Measurements from ENCODE around the gene SREK1IP1. TPM values are rescaled to one million over a fixed set of nuclear protein-coding genes. Genes with fewer than 3 reads are reported as not detected.
"Not testable (repeated sequence)": the region's sequence is repeated elsewhere in the genome, so short reads cannot be mapped to it uniquely, and the experiment has no call there.

The SREK1IP1 gene
- total RNA-seq, 6 donors from 2014 or later, result 4.2 to 20.7 (median 13.4) TPM

- WGBS, 2 donors, result 91 to 100% methylated on average over 1 of the region's 1 CpG
- DNase-seq, result no peak
- H3K27ac ChIP-seq, result no peak overlapping the region
- H3K36me3 ChIP-seq, result peaks cover 0 to 13% (median 0%) of the 10 kb centered on the region in 4 donors
- H3K4me3 ChIP-seq, result no peak overlapping the region
- TF ChIP-seq POLR2AphosphoS5 (IDR thresholded peaks at IDR 0.05), result no peak
- TF ChIP-seq POLR2A (IDR thresholded peaks at IDR 0.05), result no peak
- no peak for TF ChIP-seq EP300 (IDR thresholded peaks at IDR 0.05)
- TF ChIP-seq CTCF (IDR thresholded peaks at IDR 0.05), result no peak
- no peaks in the 10 kb centered on the region for H3K4me1 ChIP-seq
- no peaks in the 10 kb centered on the region for H3K27me3 ChIP-seq
- no peak for ATAC-seq (ENCODE audit: low FRiP score in 2 of 2)
- H3K9me3 ChIP-seq, result no peaks in the 10 kb centered on the region
Measured at GRCh38 chr5:64744914-64745313, 23.6 kb downstream of the SREK1IP1 start.

DNA sequence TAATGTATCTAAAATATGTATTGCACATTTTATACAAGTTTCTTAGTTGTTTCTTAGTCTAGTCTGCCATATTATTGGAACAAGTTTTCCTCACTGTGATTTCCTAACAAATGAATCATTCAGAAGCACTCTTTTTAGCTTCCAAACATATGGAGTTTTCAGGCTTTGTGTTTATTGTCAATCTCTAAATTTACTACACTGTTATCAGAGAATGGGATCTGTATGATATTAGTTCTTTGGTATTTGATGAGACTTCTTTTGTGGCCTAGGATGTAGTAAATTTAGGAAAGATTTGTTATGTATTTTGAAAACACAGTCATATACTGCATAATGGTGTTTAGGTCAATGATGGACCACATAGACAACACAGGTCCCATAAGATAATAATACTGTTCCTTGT is 25.7 kb downstream of the SREK1IP1 start:
- no peak for TF ChIP-seq POLR2A (IDR thresholded peaks at IDR 0.05)
- no peak for TF ChIP-seq CTCF (IDR thresholded peaks at IDR 0.05)
- TF ChIP-seq POLR2AphosphoS5 (IDR thresholded peaks at IDR 0.05), result no peak
- TF ChIP-seq EP300 (IDR thresholded peaks at IDR 0.05), result no peak
- H3K4me1 ChIP-seq, result no peaks in the 10 kb centered on the region
- H3K27me3 ChIP-seq, result no peaks in the 10 kb centered on the region
- DNase-seq (no peak), ATAC-seq (ENCODE audit: low FRiP score in 2 of 2) (no peak)
- no peak overlapping the region for H3K4me3 ChIP-seq
- H3K36me3 ChIP-seq, result peaks cover 0 to 24% (median 2%) of the 10 kb centered on the region in 4 donors
- H3K27ac ChIP-seq, result no peak overlapping the region
- no peaks in the 10 kb centered on the region for H3K9me3 ChIP-seq

GRCh38 chr5:64742411-64742810 is 26.1 kb downstream of the SREK1IP1 start:
- 95 to 100% methylated on average over 1 of the region's 1 CpG for WGBS, 2 donors
- Histone ChIP-seq H3K27me3 (no peaks in the 10 kb centered on the region), H3K9me3 (no peaks in the 10 kb centered on the region), H3K36me3 (peaks cover 0 to 24% (median 2%) of the 10 kb centered on the region in 4 donors), H3K4me3 (no peak overlapping the region), H3K27ac (no peak overlapping the region), H3K4me1 (no peaks in the 10 kb centered on the region)
- ATAC-seq (ENCODE audit: low FRiP score in 2 of 2) (no peak), DNase-seq (no peak)
- no peak for TF ChIP-seq POLR2AphosphoS5 (IDR thresholded peaks at IDR 0.05)
- TF ChIP-seq CTCF (IDR thresholded peaks at IDR 0.05), result no peak
- TF ChIP-seq POLR2A (IDR thresholded peaks at IDR 0.05), result no peak
- no peak for TF ChIP-seq EP300 (IDR thresholded peaks at IDR 0.05)

DNA sequence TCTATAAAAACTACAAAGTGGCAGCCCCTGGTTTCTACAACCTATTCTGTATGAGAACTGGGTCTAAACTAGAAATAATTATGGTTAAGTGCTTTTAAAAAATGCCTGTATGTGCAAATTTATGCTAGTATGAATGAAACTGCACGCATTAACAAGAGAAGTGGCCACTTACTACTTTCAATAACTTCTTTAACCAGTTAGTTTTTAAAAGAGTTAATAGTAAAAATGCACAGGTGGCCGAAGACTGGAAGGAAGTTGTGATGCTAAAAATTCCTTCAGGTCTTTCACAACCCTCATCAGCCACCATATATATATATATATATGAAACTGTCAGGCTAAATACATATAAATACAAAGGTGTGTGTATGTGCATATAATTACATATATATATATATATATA is 41.3 kb downstream of the SREK1IP1 start:
- H3K36me3 ChIP-seq, result peaks cover 5 to 57% (median 15%) of the 10 kb centered on the region in 4 donors
- H3K4me3 ChIP-seq, result no peak overlapping the region
- WGBS, 2 donors, result 87 to 88% methylated on average over 2 of the region's 2 CpGs
- TF ChIP-seq POLR2AphosphoS5 (IDR thresholded peaks at IDR 0.05) (no peak), CTCF (IDR thresholded peaks at IDR 0.05) (no peak), EP300 (IDR thresholded peaks at IDR 0.05) (no peak), POLR2A (IDR thresholded peaks at IDR 0.05) (no peak)
- DNase-seq, result no peak
- H3K27me3 ChIP-seq, result no peaks in the 10 kb centered on the region
- no peaks in the 10 kb centered on the region for H3K4me1 ChIP-seq
- H3K9me3 ChIP-seq, result no peaks in the 10 kb centered on the region
- no peak overlapping the region for H3K27ac ChIP-seq
- ATAC-seq (ENCODE audit: low FRiP score in 2 of 2), result no peak

- 64 to 99% methylated on average over 3 of the region's 3 CpGs for WGBS, 2 donors
- TF ChIP-seq POLR2A (IDR thresholded peaks at IDR 0.05) (no peak), POLR2AphosphoS5 (IDR thresholded peaks at IDR 0.05) (no peak), CTCF (IDR thresholded peaks at IDR 0.05) (no peak), EP300 (IDR thresholded peaks at IDR 0.05) (no peak)
- H3K27me3 ChIP-seq, result no peaks in the 10 kb centered on the region
- no peak overlapping the region for H3K27ac ChIP-seq
- H3K4me1 ChIP-seq, result no peaks in the 10 kb centered on the region
- no peak overlapping the region for H3K4me3 ChIP-seq
- peaks cover 5 to 63% (median 14%) of the 10 kb centered on the region in 4 donors for H3K36me3 ChIP-seq
- H3K9me3 ChIP-seq, result no peaks in the 10 kb centered on the region
- DNase-seq, result no peak
- ATAC-seq (ENCODE audit: low FRiP score in 2 of 2), result no peak
Measured at GRCh38 chr5:64722588-64722987, 45.9 kb downstream of the SREK1IP1 start.

DNA sequence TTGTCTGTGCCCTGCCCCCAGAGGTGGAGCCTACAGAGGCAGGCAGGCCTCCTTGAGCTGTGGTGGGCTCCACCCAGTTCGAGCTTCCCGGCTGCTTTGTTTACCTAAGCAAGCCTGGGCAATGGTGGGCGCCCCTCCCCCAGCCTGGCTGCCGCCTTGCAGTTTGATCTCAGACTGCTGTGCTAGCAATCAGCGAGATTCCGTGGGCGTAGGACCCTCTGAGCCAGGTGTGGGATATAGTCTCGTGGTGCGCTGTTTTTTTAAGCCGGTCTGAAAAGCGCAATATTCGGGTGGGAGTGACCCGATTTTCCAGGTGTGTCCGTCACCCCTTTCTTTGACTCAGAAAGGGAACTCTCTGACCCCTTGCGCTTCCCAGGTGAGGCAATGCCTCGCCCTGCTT is 54.0 kb downstream of the SREK1IP1 start:
- H3K36me3 ChIP-seq; H3K4me1 ChIP-seq; H3K4me3 ChIP-seq; H3K27ac ChIP-seq; H3K9me3 ChIP-seq; DNase-seq; ATAC-seq (ENCODE audit: low FRiP score in 2 of 2); H3K27me3 ChIP-seq: not testable (repeated sequence)
- 75 to 86% methylated on average over 6 to 13 of the region's 16 CpGs for WGBS, 2 donors
